Astrocyte (in vitro differentiated cells and primary cell): Measurements from ENCODE around the gene TM7SF2.

Experiments
- CTCF ChIP-seq: IDR thresholded peaks from 2 replicates; pipeline ENCODE4 v1.5.1; 2011; ENCODE audit warnings: low read depth, mild to moderate bottlenecking, inconsistent platforms, low read length, moderate library complexity; ENCODE audit not compliant: insufficient read depth
- EZH2 ChIP-seq: IDR thresholded peaks from 2 replicates; pipeline ENCODE4 v1.6.1; 2012; ENCODE audit warnings: mild to moderate bottlenecking, low read length, inconsistent platforms; ENCODE audit not compliant: insufficient read depth

GRCh38 chr11:65131417-65131776 lies 19.7 kb downstream of the TM7SF2 start:
- TF ChIP-seq CTCF (no peak), EZH2 (no peak)
